PC-9 (cell line): ENCODE measurements around the gene CDHR4.

Experiments used
- EZH2 ChIP-seq: fragments of 200-600 bp; sonication (generic); IDR thresholded peaks from 2 replicates; pipeline ENCODE4 v1.8.0; 2017; ENCODE audit warnings: antibody characterized with exemption, low read depth
- TF ChIP-seq, protein P1 (sequence below): fragments of 200-600 bp; sonication (generic); conservative IDR thresholded peaks from 2 replicates; pipeline ENCODE4 v1.6.1; 2017; ENCODE audit warnings: mixed run types, antibody characterized with exemption, mild to moderate bottlenecking, moderate library complexity

DNA sequence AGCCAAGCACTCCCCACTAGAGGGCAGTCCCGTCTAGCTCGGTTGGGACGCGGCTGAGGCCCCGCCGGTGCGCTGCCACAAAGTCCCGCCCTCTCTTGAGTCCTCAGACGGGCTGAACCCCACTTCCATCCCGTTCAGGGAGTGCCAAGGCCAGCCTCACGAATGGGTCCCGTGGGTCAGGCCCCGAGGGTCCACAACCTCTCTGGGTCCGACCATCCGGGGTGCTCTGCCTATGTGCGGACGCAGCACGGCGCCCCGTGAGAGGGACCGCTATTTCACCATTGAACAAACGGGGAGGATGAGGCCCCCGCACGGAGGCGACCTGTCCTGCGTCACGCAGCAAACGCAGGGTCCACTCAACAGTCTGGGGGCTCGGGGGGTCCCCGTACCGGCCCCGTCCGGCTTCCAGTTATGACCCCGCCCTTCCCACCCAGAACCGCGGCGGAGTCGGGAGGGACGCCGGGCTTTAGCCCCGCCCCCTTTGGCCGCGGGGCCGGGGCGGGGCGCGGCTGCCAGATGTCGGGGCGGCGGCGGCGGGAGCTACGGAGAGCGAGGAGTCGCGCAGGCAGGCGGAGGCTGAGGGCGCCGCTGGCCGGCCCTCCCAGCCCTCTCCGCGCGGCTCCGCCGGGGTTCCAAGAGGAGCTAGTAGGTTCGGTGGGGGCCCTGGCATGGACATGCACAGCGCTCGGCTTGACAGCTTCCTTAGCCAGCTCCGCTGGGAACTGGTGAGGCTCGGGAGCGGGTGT is 3.2 kb upstream of the CDHR4 start, which contains the start of gene INKA1:
- TF ChIP-seq, protein P1, sequence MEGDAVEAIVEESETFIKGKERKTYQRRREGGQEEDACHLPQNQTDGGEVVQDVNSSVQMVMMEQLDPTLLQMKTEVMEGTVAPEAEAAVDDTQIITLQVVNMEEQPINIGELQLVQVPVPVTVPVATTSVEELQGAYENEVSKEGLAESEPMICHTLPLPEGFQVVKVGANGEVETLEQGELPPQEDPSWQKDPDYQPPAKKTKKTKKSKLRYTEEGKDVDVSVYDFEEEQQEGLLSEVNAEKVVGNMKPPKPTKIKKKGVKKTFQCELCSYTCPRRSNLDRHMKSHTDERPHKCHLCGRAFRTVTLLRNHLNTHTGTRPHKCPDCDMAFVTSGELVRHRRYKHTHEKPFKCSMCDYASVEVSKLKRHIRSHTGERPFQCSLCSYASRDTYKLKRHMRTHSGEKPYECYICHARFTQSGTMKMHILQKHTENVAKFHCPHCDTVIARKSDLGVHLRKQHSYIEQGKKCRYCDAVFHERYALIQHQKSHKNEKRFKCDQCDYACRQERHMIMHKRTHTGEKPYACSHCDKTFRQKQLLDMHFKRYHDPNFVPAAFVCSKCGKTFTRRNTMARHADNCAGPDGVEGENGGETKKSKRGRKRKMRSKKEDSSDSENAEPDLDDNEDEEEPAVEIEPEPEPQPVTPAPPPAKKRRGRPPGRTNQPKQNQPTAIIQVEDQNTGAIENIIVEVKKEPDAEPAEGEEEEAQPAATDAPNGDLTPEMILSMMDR: peak; percentile 81; the same call in 1 of the 2 replicates
- no peak for TF ChIP-seq EZH2
